Astrocyte of the cerebellum (primary cell): Measurements from ENCODE around the gene PECR.

Experiments used
- DNase-seq: peaks from one replicate; pipeline ENCODE4 v3.0.0-alpha.2; 2011; ENCODE audit warnings: low read depth
- H3K4me3 ChIP-seq: 2 replicates; pipeline ENCODE4 v1.5.1; 2011; ENCODE audit warnings: mild to moderate bottlenecking, low read depth, low read length, moderate library complexity
- CTCF ChIP-seq: IDR thresholded peaks from 2 replicates; pipeline ENCODE4 v1.5.1; 2012; ENCODE audit warnings: low read length, low read depth, moderate library complexity, mild to moderate bottlenecking; ENCODE audit errors: missing control alignments
- in situ Hi-C: cut with HindIII; loops from 2 replicates; pipeline ENCODE4 v1.10.0; 2017; ENCODE audit warnings: low sequenced_read_pairs

The PECR gene

DNA sequence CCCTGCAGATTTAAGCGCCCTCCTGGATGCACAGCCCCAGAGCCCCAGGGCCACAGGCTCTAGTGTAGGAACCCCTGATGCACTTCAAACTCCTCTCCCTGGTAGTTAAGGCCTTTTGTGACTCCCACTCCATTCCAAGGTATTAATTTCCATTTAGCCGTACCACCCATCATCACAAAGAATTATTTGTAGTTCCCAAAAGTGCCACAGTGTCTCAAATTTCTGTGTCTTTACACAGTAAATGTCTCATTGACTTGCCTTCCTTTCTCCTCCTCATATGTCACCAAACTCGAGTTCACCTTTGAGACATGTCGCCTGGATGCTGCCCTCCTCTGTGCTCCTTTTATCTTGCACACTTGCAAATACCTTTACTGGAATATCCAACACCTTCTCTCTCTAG lies 25.9 kb downstream of the PECR start:
- H3K4me3 ChIP-seq, result no peak overlapping the region
- in situ Hi-C loops, result no loop called here
- no peak for DNase-seq
- TF ChIP-seq CTCF, result no peak

DNA sequence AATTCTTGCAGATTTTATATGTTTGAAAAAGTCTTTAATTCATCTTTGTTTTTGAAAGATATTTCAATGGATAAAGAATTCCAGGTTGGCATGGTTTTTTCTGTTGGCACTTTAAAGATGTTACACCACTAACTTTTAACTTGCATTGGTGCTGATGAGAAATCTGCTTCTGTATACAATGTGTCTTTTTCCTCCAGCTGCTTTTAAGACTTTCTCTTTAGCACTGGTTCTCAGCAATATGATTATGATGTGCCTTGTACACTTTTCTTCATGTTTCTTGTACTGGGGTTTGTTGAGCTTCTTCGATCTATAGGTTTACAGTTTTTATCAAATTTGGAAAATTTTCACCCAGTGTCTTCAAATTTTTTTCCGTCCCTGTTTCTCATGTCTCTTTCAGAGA lies 29.2 kb downstream of the PECR start:
- DNase-seq, result no peak
- no peak for TF ChIP-seq CTCF
- no peak overlapping the region for H3K4me3 ChIP-seq
- in situ Hi-C loops, result no loop called here

DNA sequence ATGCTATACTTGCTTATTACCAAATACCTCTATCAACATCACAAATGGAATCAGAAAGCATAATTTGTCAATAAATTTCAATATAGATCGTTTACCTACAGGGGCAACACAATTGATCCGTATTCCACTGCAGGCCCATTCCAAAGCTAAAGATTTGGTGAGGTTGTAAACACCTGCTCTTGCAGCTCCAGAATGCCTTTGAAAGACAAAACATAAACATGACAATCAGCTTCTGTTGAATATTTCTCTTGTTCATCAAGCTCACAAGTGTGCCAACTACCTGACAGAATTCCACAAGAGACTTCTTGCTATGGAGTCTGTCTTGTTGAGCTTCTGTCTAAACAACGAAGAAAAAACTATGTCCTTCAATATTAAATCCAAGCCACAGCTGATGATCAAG lies 30.3 kb downstream of the PECR start:
- H3K4me3 ChIP-seq, result no peak overlapping the region
- no peak for TF ChIP-seq CTCF
- in situ Hi-C loops, result no loop called here
- DNase-seq, result no peak

- in situ Hi-C loops, result no loop called here
- no peak for TF ChIP-seq CTCF
- DNase-seq, result no peak
- no peak overlapping the region for H3K4me3 ChIP-seq
Observed at GRCh38 chr2:216049452-216049851, 32.2 kb downstream of the PECR start.

GRCh38 chr2:216047397-216047796 lies 34.2 kb downstream of the PECR start:
- TF ChIP-seq CTCF, result no peak
- no peak for DNase-seq
- in situ Hi-C loops, result no loop called here
- H3K4me3 ChIP-seq, result no peak overlapping the region

DNA sequence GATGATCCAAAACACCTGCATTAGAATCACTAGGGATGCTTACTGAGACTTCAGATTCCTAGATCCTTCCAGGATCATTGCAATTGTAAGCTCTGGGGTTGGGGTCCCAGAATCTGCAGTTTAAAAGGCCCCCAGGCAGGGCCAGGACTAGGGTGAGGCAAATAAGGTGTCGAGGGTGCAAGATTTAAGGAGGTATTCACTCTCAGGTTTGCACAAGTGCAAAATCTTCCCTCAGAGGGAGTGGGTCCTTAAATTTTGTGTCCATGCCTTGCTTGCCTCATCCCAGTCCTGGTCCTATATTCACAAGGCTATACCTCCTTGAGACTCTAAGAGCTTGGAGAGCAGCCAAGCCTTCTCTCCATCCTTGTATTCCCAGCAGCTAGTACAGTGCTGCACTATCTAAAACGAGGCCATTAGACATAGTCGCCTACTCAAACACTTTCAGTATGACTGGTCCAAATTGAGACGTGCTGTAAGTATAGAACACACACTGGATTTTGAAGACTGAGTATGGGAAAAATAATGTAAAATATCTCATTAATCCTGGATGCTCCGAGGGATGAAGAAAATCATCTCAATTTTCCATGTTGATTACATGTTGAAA lies 36.6 kb downstream of the PECR start:
- TF ChIP-seq CTCF, result no peak
- DNase-seq, result no peak
- H3K4me3 ChIP-seq, result no peak overlapping the region
- in situ Hi-C loops, result no loop called here

GRCh38 chr2:216043949-216044348 lies 37.7 kb downstream of the PECR start:
- no peak for TF ChIP-seq CTCF
- H3K4me3 ChIP-seq, result no peak overlapping the region
- DNase-seq, result no peak
- in situ Hi-C loops, result no loop called here
